G401.6 (cell line): ENCODE measurements around the gene TMEM217.

Experiments used
- FAIRE-seq: peaks from 2 replicates; lab custom pipeline; 2012; peaks lifted over from hg19 to GRCh38; lab: Jason Lieb, UNC

TMEM217 gene

DNA sequence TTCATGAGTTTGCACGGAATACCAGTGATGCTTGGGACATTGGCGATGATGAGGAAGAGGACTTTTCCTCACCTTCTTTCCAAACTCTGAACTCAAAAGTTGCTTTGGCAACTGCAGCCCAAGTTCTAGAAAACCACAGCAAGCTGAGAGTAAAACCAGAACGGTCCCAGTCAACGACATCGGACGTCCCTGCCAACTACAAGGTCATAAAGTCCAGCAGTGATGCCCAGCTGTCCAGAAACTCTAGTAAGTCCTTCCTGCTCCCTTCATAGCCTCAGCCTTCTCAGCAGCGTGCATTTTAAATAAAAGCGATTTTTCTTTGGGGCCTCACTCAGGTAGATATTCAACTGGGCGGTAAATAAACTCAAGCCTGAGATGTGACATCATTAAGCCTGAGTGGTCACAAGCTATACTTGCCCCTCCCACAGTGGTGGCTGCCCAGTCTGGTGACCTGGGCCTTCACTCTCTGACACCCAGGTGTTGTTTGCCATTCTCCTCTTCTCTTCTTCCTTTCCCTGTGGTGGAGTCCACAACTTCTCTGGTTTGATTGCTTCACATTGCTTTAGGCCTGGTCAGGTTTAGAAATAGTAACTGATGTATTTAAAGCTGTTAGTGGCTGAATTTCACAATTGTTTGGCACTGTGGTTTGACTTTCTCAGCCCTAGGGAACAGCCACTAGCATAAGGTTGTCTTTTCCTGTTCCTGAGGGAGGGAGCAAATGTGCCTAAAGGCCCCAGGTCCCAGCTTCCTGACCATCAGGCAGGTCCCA lies 21.6 kb upstream of the TMEM217 start:
- FAIRE-seq = no peak

DNA sequence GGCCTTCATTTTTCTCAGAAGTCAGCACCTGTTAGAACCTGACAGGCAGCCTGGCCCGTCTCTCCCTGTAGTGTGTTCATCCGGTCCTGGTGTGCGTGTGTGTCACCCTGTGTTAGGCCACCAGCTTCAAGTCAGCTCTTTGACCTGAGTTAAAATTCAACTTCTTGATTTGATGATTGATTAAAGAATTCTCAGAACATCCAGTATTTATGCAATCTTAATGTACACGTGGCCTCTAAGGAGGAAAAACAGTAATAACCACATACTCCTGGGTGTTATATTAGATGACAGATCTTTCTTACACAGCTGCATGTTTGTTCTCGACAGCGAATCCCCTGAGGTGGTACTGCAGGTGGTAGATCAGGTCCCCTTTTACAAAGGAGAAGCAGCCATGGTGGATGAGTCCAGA lies 19.1 kb upstream of the TMEM217 start:
- FAIRE-seq = no peak

DNA sequence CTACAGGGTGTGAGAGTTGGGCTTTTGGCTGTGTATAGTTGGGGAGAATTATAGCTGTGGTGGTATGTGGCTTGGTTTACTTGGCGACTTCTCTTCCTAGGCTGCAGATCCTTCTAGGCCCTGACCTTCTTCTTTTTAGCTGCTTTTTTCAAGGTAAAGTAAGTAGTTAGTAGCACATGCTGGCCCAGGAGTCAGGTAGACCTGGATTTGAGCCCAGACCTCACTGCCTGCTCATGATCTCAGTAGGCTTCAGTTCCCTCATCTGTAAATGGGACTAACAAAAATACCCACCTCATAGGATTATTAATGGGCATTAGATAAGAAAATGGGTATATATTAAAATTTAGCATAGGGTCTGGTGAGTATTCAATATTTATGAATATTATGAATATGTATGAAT lies 17.4 kb upstream of the TMEM217 start:
- FAIRE-seq = no peak

DNA sequence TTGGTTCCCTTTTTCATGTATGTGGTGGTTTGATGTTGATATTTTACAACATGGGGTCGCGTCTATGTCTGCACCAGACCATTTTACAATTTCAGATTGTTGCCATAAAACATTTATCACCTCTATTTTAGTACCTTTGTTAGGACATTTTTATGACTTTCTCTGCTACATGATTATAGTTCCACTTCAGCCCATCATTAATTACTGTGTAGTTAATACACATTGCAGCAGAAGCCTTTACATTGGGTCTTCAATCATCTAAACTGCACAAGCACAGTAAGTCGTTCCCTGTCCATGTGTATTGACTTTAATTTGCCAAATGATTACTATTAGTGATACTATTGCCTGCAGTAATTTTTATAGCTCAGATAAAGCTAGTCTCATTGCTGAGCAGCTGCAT lies 15.7 kb upstream of the TMEM217 start:
- no peak for FAIRE-seq

DNA sequence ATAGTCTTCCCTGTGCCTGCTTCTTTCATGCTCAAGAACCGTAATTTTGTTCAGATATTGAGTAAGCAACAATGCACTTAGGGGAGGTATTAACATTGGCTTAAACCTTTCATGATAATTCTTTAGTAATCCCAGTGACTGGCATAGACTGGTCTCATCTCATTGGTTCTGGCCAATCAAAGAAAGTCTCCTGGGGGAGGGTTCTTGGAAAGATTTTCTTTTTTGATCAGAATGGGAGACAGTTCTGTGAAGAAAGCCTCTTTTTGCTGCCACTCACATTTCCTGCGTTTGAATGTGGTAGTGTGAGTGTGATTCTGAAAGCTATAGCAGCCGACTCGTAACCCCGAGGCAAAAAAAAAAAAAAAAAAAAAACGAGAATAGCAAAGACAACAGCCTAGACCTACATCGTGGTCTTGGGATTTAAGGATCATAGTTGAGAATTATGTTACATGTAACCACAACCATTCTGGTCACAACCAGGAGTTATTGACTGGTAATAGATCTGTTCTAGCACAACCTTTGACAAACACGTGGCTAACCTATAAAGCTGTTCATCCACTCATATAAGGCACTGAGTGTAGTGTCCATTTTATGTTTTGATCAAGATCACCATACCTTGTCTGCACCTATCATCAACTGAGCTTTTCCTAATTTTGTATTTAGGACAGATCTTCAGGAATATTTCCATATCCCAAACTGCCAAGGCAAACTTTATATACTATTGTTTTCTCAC lies 15.1 kb upstream of the TMEM217 start:
- FAIRE-seq = no peak

DNA sequence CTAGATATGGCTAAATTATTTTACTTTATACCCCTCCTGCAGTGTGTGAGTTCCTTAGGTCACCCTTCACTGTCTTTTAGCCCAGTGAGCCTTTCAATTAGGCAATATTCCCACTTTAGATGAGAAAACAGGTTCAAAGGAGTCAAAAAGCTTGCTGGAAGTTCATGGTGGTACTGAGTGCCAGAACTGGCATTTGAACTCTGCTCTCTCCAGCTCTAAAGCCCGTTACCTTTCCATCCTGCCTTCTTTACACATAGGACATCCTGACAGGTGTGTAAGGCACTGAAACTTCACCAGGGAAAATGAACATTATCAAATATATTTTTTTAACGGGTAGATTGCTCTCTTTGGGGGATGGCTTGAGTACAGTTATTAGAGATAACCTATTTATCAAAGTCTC lies 11.2 kb upstream of the TMEM217 start:
- FAIRE-seq = no peak

DNA sequence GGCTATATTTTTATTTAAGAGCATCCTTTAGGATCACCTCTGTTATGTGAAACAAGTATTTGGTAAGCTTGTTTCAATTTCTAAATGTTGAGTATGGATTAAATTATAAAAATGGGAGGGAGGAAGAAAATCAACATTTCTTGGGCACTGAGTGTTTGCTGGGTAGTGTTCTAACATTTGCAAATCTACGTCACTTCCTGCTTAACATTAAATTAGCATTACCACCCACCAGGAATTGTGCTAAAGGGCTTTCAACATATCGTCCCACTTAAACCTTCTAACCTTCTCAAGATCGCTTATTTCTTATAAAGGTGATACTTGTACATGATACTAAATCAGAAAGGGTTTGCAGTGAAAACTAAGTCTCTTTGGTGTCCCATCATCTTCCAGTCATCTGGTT lies 7.9 kb upstream of the TMEM217 start:
- no peak for FAIRE-seq

DNA sequence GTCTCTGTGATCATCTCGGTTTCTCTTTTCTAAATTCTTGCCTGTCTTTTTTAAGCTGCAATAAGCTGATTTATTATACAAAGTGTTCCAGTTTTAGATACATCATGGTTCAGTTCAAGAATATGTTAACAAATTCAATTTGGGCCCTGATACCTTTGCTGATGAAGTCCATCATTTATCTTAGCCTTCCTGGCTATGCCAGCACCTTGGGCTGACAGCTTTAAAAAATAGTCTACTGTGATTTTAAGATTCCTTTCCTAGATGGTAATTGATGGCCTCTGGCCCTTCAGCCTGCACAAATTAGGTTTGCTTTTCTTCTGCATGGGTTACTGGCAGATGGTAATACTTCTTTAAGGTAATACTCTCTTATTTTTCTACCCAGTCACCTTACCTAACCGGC lies 7.1 kb upstream of the TMEM217 start:
- FAIRE-seq = no peak

DNA sequence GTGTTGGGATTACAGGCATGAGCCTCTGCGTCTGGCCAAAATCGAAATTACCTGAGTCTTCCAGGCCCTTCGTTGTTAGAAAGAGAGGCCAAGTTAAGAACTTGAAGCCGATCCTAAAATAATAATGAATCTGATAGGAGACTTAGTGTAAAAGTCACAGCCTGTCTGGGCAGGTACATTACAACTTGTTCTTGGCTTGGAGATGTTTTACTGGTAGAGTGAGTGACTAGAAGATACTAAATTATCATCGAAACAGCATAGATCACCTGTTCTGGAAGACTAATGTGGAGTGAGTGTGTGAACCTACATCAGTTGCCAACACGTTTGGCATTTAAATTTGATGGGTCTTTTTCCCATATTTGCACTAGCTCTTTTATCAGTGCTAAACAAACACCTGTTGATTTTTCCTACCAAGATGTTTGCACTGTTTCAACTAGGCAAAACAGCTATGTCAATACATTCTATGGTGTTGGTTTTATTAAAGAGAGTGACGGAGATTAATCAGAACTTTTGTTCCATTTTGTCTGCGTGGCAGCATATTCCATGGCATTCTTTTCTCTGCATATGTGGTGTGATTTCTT lies 4.6 kb upstream of the TMEM217 start:
- FAIRE-seq = no peak

DNA sequence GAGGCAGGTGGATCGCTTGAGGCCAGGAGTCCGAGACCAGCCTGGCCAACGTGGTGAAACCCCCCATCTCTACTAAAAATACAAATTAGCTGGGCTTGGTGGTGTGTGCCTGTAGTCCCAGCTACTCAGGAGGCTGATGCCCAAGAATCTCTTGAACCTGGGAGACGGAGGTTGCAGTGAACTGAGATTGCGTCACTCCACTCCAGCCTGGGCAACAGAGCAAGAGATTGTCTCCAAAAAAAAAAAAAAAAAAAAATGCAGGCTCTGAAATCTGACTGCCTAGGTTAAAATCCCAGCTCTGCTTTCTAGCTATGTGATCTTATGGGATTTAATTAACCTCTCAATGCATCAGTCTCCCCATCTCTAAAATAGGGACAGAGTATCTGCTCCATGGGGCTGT lies 3.3 kb upstream of the TMEM217 start:
- FAIRE-seq = no peak

DNA sequence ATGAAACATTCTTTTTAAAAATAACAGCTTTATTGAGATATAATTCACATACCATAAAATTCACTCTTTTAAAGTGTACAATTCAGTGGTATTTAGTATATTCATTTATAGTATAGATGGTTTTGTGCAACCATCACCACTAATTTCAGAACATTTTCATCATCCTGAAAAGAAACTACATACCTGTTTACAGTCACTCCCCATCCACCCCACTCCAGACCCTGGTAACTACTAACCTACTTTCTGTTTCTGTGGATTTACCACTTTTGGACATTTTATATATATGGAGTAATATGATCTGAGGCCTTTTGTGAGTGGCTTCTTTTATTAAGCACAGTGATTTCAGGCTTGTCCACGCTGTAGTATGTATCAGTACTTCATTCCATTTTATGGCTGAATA lies 2.5 kb upstream of the TMEM217 start:
- FAIRE-seq = no peak

DNA sequence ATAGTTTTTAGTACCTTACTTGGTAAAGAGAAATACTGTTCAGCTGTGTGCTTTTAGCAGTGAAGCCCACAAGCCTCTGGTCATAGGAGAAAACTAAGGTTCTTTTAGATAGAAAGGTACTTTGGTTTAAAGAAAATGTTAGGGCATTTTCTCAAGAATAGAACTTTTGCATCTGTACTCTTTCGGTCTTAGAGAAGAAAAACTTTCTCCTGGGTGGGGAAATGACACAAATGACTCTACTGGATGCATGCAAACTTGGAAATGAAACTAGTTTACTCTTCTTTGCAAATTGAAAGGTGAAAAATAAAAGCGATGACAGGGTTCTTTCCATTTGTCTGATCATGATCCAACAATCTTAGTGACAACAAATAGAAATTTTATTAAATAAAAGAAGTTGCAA lies 2.1 kb upstream of the TMEM217 start:
- no peak for FAIRE-seq

DNA sequence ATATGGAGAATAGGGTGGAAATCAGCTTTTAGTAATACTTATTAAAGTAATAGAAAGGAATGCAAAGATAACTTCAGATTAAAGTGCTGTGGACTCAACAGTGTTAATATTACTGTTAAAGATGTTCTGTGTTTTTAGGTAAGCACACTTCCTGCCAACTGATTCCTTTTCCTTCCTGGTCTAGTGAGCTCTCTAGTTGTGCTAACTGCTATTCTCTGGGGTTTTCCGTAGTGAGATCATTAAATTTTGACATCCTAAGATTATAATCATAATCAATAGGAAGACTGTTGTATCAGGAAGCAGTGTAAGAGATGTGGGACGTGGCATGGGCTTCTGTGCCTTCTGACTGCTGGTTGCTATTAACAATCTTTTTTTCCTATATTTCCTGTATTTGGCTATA lies 1.2 kb upstream of the TMEM217 start:
- no peak for FAIRE-seq

DNA sequence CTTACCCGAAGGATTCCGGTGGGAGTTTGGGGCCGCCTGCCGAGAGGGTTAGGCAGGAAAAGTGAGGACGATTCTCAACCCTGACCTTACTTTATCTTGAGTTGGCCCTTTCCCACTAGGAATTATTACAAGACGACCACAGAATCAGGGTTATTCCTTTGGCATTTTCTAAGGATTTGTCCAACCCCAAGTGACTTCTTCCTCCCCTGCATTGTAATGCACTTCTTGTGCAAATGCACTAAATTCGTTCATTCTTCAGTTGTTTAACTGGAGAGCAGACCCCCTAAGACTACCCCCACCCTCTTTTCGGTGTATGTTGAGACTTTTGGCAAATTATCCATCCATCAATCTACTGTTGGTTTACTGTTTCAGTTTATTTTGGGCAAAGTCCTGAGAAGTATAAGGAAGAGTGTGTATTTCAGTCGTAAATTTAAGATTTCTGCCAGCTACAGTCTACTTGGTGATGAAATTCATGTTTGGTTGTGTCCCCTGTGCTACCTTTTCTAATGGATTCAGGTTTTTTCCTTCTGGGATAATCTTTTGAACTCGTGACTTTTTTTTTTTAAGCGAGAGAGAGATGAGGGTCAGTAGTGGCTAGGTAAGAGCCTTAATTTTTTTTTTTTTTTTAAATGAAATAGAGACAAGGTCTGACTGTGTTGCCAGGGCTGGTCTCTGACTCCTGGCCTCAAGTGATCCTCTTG lies 611 bp upstream of the TMEM217 start:
- FAIRE-seq = no peak

DNA sequence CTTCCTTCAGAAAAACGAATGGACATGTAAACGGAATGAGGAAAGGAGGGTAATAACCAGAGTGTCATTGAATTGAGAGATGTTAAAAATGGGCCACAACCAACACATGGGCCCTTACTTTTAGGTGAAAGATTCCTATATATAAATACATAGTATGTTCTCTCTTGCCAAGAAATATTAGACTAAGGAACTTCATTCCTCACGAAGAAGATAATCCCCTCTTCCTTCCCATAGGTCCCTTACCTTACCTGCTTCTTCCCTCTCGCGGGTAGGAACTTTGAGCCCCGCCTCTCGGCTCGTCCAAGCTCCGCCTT lies 667 bp downstream of the TMEM217 start:
- FAIRE-seq = no peak

DNA sequence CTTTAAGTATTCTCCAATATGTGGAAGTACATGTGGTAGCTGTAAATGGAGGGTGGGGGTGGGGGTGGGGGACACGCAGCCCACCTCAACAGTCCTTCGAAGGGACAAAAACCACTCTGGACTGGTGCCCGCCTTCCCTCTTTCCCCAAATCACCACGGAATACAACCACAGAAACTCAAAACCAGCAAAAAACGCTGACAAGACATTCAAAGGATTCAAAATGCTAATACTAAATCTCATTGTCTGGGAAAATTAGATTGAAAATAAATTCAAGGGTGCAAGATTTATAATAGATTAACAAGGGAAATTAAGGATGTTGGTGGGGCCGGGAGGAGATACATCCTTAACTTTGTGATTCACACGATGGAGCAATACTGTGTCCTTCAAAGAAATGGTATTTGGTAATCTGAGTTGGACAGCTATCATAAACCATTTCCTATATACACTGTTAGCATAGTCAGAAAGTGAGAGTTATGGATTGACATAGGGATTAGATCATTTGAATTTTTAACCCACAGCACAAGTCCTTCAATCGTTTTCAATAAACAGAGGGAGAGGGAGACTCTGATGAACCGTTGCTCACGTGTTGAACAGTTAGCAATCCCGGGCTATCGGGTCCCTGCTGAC lies 1.1 kb downstream of the TMEM217 start:
- FAIRE-seq = no peak

DNA sequence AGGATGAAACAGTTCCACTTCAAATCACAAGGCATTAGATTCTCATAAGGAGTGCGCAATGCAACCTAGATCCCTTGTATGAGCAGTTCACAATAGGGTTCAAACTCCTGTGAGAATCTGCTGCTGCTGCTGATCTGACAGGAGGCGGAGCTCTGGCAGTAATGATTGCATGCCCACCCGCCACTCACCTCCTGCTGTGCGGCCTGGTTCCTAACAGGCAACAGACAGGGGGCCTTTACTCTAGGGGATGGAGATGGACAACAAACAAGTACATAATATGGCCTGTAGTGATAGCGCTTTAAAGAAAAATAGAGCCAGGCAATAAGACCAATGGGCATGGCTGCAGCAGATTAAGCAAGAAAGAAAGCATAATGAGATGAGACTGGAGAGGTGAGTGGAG lies 3.1 kb downstream of the TMEM217 start:
- no peak for FAIRE-seq

DNA sequence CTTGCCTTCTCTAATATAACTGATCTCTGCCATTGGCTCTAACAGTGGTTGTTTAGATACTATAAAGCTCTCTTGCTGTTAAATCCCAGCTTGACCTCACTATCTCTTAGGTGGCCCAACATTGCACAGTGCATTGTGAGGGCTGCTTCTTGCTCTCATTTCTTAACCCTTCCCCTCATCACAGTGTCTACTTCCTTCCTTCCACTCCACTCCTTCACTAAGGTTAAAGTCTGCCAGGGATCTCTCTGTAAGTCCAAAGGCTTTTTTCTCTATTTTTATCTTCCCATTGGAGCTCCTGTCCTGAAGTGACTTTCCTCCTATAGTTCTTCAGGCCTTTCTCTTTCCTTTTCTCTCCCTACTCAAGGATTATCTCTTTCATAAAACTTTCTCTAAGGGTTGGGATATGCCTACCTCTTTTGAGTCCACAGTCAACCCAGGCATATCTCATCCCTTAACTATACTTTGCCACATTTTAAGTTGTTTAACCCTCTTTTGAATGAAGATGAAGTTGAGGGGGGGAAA lies 4.4 kb downstream of the TMEM217 start:
- FAIRE-seq = no peak

DNA sequence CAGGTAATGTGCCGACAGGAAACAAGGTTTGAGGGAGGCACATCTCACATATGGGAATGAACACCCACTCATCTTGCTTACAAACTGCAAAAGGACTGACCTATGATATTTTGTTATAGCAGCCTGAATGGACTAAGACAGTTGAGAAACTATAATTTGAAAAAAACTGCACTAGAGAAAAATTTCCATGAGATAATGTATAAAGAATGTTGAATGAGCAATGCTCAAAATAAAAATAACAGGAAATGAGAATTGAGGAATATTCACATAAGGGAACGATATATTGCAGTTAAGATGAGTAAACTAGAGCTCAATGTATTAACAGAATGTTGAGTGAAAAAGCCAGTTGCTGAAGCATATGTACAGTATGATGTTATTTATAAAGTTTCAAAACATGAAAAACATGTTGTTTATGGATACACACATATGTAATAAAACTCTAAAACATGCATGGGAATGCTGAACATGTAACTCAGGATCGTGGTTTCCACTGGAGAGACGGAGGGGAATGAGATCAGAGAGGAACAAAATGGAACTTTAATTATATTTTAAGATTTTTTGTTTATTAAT lies 6.6 kb downstream of the TMEM217 start:
- no peak for FAIRE-seq

DNA sequence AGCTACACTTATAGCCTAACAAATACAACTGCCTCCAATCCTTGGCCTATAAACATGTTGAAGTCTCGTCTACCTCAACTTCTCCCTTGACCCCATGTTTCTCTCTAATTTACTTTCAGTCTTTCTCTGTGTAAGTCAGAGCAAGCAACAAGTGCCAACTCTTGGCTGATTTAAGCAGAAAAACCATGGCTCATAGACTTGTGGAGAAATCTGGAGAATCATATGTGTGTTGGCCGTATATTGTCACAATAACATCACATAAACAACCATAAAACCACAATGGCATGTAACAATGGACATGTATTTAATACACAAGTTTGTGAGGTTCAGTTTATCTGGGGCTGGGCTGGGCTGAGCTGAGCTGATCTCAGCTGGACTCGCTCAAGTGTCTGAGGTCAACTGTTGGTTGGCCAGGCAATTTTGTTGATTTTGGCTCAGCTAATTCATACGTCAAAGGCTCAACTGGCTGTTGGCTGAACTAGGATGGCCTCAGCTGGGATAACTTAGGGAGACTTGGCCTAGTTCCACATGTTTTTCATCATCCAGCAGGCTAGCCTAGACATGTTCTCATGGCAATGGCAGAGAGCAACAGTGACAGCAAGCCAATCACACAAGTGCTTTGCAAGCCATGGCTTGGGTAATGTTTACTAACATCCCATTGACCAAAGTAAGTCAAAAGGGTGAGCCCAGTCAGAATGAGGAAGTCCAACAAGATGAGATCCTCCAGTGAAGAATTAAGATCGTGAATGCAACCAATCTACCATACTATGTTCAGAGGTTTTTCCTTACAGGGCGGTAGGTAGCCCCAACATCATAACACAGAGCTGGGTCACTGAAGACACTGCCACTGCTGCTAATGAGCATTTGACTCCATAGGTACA lies 13.3 kb downstream of the TMEM217 start:
- FAIRE-seq = no peak

DNA sequence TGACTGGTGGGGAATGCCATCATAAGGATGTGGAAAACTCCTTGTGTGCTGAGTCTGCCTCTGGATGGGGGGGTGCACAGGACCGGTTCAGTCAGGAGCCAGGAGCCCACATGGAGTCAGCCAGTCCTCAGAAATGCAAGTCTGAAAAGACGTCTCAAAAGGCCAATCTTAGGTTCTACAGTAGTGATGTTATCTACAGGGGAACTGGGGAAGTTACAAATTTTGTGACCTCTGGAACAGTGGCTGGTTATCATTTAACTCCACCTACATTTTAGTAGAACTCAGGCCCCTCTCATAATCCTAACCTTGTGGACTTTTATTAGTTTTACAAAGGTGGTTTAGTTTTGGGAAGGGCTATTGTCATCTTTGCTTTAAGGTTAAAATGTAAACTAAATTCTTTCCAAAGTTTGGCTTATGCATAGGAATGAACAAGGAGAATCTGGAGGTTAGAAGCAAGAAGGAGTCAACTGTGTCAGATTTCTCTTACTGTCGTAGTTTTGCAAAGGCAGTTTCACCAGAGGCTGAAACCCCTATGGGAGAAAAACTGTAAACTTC lies 14.1 kb downstream of the TMEM217 start:
- FAIRE-seq = no peak
